Left cardiac atrium (tissue), 4 donors: ENCODE data around the gene HS1BP3. TPM values are rescaled to one million over a fixed set of nuclear protein-coding genes. Genes with fewer than 3 reads are reported as not detected.

Experiments
- ATAC-seq, 2 donors: fragments of 200-7000 bp; cut with Tn5 transposase; one replicate each; pipeline ENCODE4 v1.9.1; 2020; ENCODE audit warnings: mild to moderate bottlenecking in 2 of 2, moderate library complexity in 2 of 2
- DNase-seq: peaks from one replicate; pipeline ENCODE4 v3.0.0-alpha.2; 2020
- intact Hi-C, 2 donors: fragments of 100-400 bp; cut with DNase I; formaldehyde crosslinking; loops; one replicate each; pipeline versions ENCODE4 v1.14.1 to v1.15.1; 2022 to 2023
- total RNA-seq, 2 donors: library from RNA; stranded (reverse); fragmentation: NEBNext Ultra II Directional; extraction: Animal tissue kit (Norgen Biotek cat#: 25700); gene quantifications; one replicate each; pipeline ENCODE4 v1.2.1, GENCODE V29; 2021
- donor health status: DM: no; HTN: yes; CAD: no.
- donor health status: DM: no; HTN: yes; CAD: no; lungs with severe emphysema.
- donor health status: DM: yes; HTN: yes; CAD: no.
- donor health status: Dilated cardiomyopathy.

The HS1BP3 gene
- total RNA-seq, 2 donors from 2014 or later = 19.8 to 21.4 TPM

GRCh38 chr2:20666005-20666303 is 15.1 kb upstream of the HS1BP3 start:
- intact Hi-C loops = no loop called here
- peak in 1 of 2 donors; percentile 7 for ATAC-seq

GRCh38 chr2:20665243-20666004 is 14.5 kb upstream of the HS1BP3 start:
- intact Hi-C loops = no loop called here
- DNase-seq = no peak
- no peak for ATAC-seq

More at GRCh38 chr2:20666005-20666303, 15.1 kb upstream of the HS1BP3 start:
- no peak for DNase-seq

GRCh38 chr2:20664431-20665242 is 13.7 kb upstream of the HS1BP3 start:
- ATAC-seq (no peak), DNase-seq (no peak)
- intact Hi-C loops = no loop called here

- ATAC-seq (no peak), DNase-seq (no peak)
- intact Hi-C loops = no loop called here
These were observed 13.1 kb upstream of the HS1BP3 start for GRCh38 chr2:20664071-20664390.

- intact Hi-C loops = loop anchor here in 1 of 2 donors (2.0 kb wide), 1 partner anchor 299 kb away; no protein-coding TSS in a partner anchor
- DNase-seq = no peak
- no peak for ATAC-seq
These were observed 12.5 kb upstream of the HS1BP3 start for GRCh38 chr2:20663196-20664070.

GRCh38 chr2:20662308-20662937 is 11.5 kb upstream of the HS1BP3 start:
- intact Hi-C loops = loop anchor here in 1 of 2 donors (2.0 kb wide), 1 partner anchor 300 kb away; no protein-coding TSS in a partner anchor
- DNase-seq (no peak), ATAC-seq (no peak)

- ATAC-seq (peak; percentile 75 to 80), DNase-seq (peak; percentile 66)
- intact Hi-C loops = loop anchor here (2.0 kb wide), 1 partner anchor 301 kb away; no protein-coding TSS in a partner anchor
These were observed 10.8 kb upstream of the HS1BP3 start for GRCh38 chr2:20661421-20662307.

GRCh38 chr2:20660506-20661420 is 9.9 kb upstream of the HS1BP3 start:
- no peak for DNase-seq

GRCh38 chr2:20657522-20658235 is 6.8 kb upstream of the HS1BP3 start:
- ATAC-seq (no peak), DNase-seq (no peak)
- intact Hi-C loops = no loop called here

More at GRCh38 chr2:20660506-20661420, 9.9 kb upstream of the HS1BP3 start:
- no peak for ATAC-seq
- intact Hi-C loops = loop anchor here in 1 of 2 donors (2.0 kb wide), 1 partner anchor 302 kb away; no protein-coding TSS in a partner anchor

GRCh38 chr2:20656561-20656960 is 5.7 kb upstream of the HS1BP3 start:
- no peak for DNase-seq
- intact Hi-C loops = no loop called here
- ATAC-seq = no peak

- intact Hi-C loops = no loop called here
- ATAC-seq (no peak), DNase-seq (no peak)
These were observed 3.6 kb upstream of the HS1BP3 start for GRCh38 chr2:20654535-20654813.

GRCh38 chr2:20653695-20654534 is 3.0 kb upstream of the HS1BP3 start:
- intact Hi-C loops = no loop called here
- ATAC-seq = no peak
- DNase-seq = no peak

GRCh38 chr2:20652673-20653575 is 2.0 kb upstream of the HS1BP3 start:
- DNase-seq = no peak
- intact Hi-C loops = no loop called here
- ATAC-seq = no peak

- intact Hi-C loops = no loop called here
- no peak for ATAC-seq
- DNase-seq = no peak
These were observed 1.2 kb upstream of the HS1BP3 start for GRCh38 chr2:20652141-20652540.

GRCh38 chr2:20651731-20652099 is 817 bp upstream of the HS1BP3 start:
- intact Hi-C loops = no loop called here
- ATAC-seq = no peak
- no peak for DNase-seq
